Measurements from ENCODE around the gene UBE2H. TPM values are rescaled to one million over a fixed set of nuclear protein-coding genes. Genes with fewer than 3 reads are reported as not detected.
"Not testable (repeated sequence)": the region's sequence is repeated elsewhere in the genome, so short reads cannot be mapped to it uniquely, and the experiment has no call there.

The UBE2H gene
- polyA plus RNA-seq, 1 of the 3 experiments (the other 2 are of a cell fraction): 129 TPM

DNA sequence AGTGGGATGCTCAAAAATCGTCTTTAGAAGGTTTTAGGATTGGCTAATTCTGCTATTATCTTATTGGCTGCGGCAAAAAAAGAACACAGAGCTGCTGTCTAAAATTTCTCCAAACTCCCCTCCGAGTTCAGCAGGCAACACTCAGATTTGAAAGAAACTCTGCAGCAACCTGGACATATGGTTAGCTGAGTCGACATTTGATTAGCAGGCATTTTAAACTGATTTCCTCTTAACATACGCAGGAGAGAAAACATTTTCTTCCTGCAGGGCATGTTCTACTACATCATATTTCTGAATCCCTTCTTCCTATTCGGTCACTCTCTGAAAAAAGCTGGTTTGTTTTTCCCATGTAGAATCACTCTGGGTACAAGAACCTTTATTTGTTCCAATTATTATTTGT, 119.4 kb downstream of the UBE2H start:
- Histone ChIP-seq H3F3A (replicated peaks; ENCODE audit: insufficient read depth) (peaks cover 53% of the 10 kb centered on the region), H3K27ac (ENCODE audit: low read depth in 2 of 2, low read length in 1 of 2) (peak overlapping the region; percentile 88 to 90), H3K9ac (peak overlapping the region; percentile 8; the same call in 1 of the 2 replicates), H3K36me3 (replicated peaks in 1 of 2; ENCODE audit: control insufficient read depth in 1 of 2, insufficient read depth in 2 of 2, low read length in 1 of 2) (peaks cover 58 to 60% of the 10 kb centered on the region in 2 experiments), H3K4me1 (ENCODE audit: control insufficient read depth in 1 of 2, insufficient read depth in 2 of 2, low read depth in 1 of 2, low read length in 1 of 2) (peaks cover 41 to 50% of the 10 kb centered on the region in 2 experiments)
- H4K20me1 ChIP-seq (ENCODE audit: insufficient read depth); H3K27me3 ChIP-seq (ENCODE audit: insufficient read depth); H3K9me2 ChIP-seq; H3K9me3 ChIP-seq; H3K4me2 ChIP-seq; POLR2A ChIA-PET; H3K79me2 ChIP-seq (ENCODE audit: insufficient read depth); H3K4me3 ChIP-seq (ENCODE audit: low read depth in 2 of 2, low read length in 1 of 2); H2AFZ ChIP-seq (ENCODE audit: low read depth): not testable (repeated sequence)
- CTCF ChIA-PET: interaction anchor here (0.6 to 8.9 kb wide), 6 partner anchors 8 to 178 kb away, joined by 3 to 54 read pairs (median 3); no protein-coding TSS in a partner anchor
- 34% methylated on average over 6 of the region's 6 CpGs for WGBS (ENCODE audit: low lambda C conversion rate)
- TF ChIP-seq RCOR1 (IDR thresholded peaks at IDR 0.05; ENCODE audit: low read length) (peak; percentile 78; the same call in 1 of the 2 replicates), EP300 (IDR thresholded peaks at IDR 0.05; ENCODE audit: borderline replicate concordance in 1 of 2, low read depth in 1 of 2, low read length in 1 of 2) (peak in 1 of 2 experiments; percentile 52; a peak in 1 of 4 replicates), GABPA (IDR thresholded peaks at IDR 0.05; ENCODE audit: low read depth) (0 out of 2 replicates have a peak, but pooled peaks have one; percentile 15), FOSL2 (IDR thresholded peaks at IDR 0.05; ENCODE audit: borderline replicate concordance, low read depth) (0 out of 2 replicates have a peak, but pooled peaks have one; percentile 0)
- DNase-seq: peak; percentile 58

DNA sequence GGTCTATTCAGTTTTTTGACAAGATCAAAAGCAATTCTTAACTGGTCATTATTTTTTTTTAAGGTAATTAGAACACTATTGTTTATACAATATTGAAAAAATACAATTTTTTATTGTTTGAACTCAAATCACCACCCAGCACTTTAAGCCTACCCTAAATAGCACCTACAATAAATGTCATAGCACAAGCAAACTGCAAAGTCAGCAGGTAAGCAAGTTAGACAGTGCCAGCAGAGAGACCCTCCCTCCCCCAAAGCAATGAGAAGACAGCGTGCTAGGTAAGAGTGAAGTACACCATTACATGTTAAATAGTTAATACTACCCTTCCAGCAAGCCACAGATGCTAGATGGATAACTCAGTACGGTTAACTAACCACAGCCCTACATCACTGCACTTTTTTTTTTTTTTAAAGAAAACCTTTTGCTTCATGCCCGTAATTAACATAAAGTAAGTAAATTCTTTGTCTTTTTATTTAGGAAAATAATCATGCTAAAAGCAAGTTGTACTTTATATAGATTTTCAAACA, 120.0 kb downstream of the UBE2H start:
- Histone ChIP-seq H3K9me2 (no peaks in the 10 kb centered on the region), H3K27ac (ENCODE audit: low read depth in 2 of 2, low read length in 1 of 2) (peak overlapping the region; percentile 88 to 90), H3K27me3 (ENCODE audit: insufficient read depth) (no peaks in the 10 kb centered on the region), H2AFZ (ENCODE audit: low read depth) (no peak overlapping the region), H3K4me1 (ENCODE audit: control insufficient read depth in 1 of 2, insufficient read depth in 2 of 2, low read depth in 1 of 2, low read length in 1 of 2) (peaks cover 41 to 50% of the 10 kb centered on the region in 2 experiments), H3K36me3 (replicated peaks in 1 of 2; ENCODE audit: control insufficient read depth in 1 of 2, insufficient read depth in 2 of 2, low read length in 1 of 2) (peaks cover 52 to 54% of the 10 kb centered on the region in 2 experiments), H3K4me2 (no peak overlapping the region), H3K9ac (peak overlapping the region; percentile 8; the same call in 1 of the 2 replicates), H3F3A (replicated peaks; ENCODE audit: insufficient read depth) (peaks cover 49% of the 10 kb centered on the region), H3K9me3 (no peaks in the 10 kb centered on the region), H3K4me3 (ENCODE audit: low read depth in 2 of 2, low read length in 1 of 2) (no peak overlapping the region), H3K79me2 (ENCODE audit: insufficient read depth) (peaks cover 9% of the 10 kb centered on the region; the same call in 1 of the 2 replicates), H4K20me1 (ENCODE audit: insufficient read depth) (no peaks in the 10 kb centered on the region)
- ChIA-PET POLR2A (no interaction called here), CTCF (interaction anchor here (0.9 to 6.3 kb wide), 4 partner anchors 11 to 178 kb away, joined by 3 to 33 read pairs (median 3); no protein-coding TSS in a partner anchor)
- DNase-seq: no peak
- WGBS (ENCODE audit: low lambda C conversion rate): 50% methylated on average over 3 of the region's 3 CpGs
- TF ChIP-seq, protein P1, sequence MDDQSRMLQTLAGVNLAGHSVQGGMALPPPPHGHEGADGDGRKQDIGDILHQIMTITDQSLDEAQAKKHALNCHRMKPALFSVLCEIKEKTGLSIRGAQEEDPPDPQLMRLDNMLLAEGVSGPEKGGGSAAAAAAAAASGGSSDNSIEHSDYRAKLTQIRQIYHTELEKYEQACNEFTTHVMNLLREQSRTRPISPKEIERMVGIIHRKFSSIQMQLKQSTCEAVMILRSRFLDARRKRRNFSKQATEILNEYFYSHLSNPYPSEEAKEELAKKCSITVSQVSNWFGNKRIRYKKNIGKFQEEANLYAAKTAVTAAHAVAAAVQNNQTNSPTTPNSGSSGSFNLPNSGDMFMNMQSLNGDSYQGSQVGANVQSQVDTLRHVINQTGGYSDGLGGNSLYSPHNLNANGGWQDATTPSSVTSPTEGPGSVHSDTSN (IDR thresholded peaks at IDR 0.05): no peak
- TF ChIP-seq NFIC (IDR thresholded peaks at IDR 0.05; ENCODE audit: borderline replicate concordance) (no peak), FOSL2 (IDR thresholded peaks at IDR 0.05; ENCODE audit: borderline replicate concordance, low read depth) (no peak), RXRA (IDR thresholded peaks at IDR 0.05; ENCODE audit: borderline replicate concordance, low read depth) (no peak), RCOR1 (IDR thresholded peaks at IDR 0.05; ENCODE audit: low read length) (no peak), GABPA (IDR thresholded peaks at IDR 0.05; ENCODE audit: low read depth) (no peak)
- TF ChIP-seq, protein P2, sequence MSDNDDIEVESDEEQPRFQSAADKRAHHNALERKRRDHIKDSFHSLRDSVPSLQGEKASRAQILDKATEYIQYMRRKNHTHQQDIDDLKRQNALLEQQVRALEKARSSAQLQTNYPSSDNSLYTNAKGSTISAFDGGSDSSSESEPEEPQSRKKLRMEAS (IDR thresholded peaks at IDR 0.05; ENCODE audit: low read depth): no peak
- TF ChIP-seq, protein P3, sequence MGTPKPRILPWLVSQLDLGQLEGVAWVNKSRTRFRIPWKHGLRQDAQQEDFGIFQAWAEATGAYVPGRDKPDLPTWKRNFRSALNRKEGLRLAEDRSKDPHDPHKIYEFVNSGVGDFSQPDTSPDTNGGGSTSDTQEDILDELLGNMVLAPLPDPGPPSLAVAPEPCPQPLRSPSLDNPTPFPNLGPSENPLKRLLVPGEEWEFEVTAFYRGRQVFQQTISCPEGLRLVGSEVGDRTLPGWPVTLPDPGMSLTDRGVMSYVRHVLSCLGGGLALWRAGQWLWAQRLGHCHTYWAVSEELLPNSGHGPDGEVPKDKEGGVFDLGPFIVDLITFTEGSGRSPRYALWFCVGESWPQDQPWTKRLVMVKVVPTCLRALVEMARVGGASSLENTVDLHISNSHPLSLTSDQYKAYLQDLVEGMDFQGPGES (IDR thresholded peaks at IDR 0.05; ENCODE audit: low read depth, low read length): no peak
- TF ChIP-seq, protein P4, sequence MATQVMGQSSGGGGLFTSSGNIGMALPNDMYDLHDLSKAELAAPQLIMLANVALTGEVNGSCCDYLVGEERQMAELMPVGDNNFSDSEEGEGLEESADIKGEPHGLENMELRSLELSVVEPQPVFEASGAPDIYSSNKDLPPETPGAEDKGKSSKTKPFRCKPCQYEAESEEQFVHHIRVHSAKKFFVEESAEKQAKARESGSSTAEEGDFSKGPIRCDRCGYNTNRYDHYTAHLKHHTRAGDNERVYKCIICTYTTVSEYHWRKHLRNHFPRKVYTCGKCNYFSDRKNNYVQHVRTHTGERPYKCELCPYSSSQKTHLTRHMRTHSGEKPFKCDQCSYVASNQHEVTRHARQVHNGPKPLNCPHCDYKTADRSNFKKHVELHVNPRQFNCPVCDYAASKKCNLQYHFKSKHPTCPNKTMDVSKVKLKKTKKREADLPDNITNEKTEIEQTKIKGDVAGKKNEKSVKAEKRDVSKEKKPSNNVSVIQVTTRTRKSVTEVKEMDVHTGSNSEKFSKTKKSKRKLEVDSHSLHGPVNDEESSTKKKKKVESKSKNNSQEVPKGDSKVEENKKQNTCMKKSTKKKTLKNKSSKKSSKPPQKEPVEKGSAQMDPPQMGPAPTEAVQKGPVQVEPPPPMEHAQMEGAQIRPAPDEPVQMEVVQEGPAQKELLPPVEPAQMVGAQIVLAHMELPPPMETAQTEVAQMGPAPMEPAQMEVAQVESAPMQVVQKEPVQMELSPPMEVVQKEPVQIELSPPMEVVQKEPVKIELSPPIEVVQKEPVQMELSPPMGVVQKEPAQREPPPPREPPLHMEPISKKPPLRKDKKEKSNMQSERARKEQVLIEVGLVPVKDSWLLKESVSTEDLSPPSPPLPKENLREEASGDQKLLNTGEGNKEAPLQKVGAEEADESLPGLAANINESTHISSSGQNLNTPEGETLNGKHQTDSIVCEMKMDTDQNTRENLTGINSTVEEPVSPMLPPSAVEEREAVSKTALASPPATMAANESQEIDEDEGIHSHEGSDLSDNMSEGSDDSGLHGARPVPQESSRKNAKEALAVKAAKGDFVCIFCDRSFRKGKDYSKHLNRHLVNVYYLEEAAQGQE (IDR thresholded peaks at IDR 0.05; ENCODE audit: low read depth, low read length): no peak

Data from SK-N-SH (cell line).